ENCODE results near the gene ADAM8.

GRCh38 chr10:133310789-133311188 is 34.1 kb upstream of the ADAM8 start:
- TF ChIP-seq CTCF (IDR thresholded peaks at IDR 0.05) (no peak), POLR2A (IDR thresholded peaks at IDR 0.05) (no peak)
